GM12878 (cell line): ENCODE results near the gene CHST2. TPM values are rescaled to one million over a fixed set of nuclear protein-coding genes. Genes with fewer than 3 reads are reported as not detected.
A peak's percentile ranks its signal among the peaks of the same experiment; 100 is the strongest.

Source experiments
- ATAC-seq: fragments of 200-7000 bp; cut with Tn5 transposase; 3 replicates; pipeline ENCODE4 v1.9.1; 2020; ENCODE audit warnings: mild to moderate bottlenecking, moderate library complexity
- BruUV-seq: library from RNA; stranded (reverse); fragments of 400-500 nt; replicated peaks from 2 replicates; lab custom pipeline; 2021; lab: Mats Ljungman, UMichigan
- CTCF ChIA-PET: fragments of 300-600 bp; sonication (Branson Sonifier 250); formaldehyde crosslinking; extraction: SDS; loops from one replicate; lab custom pipeline; 2021; ENCODE audit warnings: inconsistent platforms; lab: Yijun Ruan, JAX
- POLR2A ChIA-PET: fragments of 350-600 bp; formaldehyde crosslinking; extraction: SDS; loops from one replicate; lab custom pipeline; 2021; ENCODE audit warnings: inconsistent platforms; lab: Charles Lee
- RAD21 ChIA-PET: fragments of 300-600 bp; sonication (Branson Sonifier 250); formaldehyde crosslinking; loops from one replicate; lab custom pipeline; 2023; ENCODE audit warnings: antibody characterized with exemption; ENCODE audit not compliant: unreplicated experiment; lab: Charles Lee
- SMC1A ChIA-PET: fragments of 300-600 bp; sonication (Branson Sonifier 250); formaldehyde crosslinking; loops from one replicate; lab custom pipeline; 2023; ENCODE audit not compliant: unreplicated experiment, uncharacterized antibody; lab: Charles Lee
- DNase-seq: peaks from one replicate; pipeline ENCODE4 v3.0.0-alpha.2; 2011; ENCODE audit warnings: low read depth, low spot score
- FAIRE-seq: peaks from 3 replicates; lab custom pipeline; 2011; peaks lifted over from hg19 to GRCh38; lab: Jason Lieb, UNC
- H2AFZ ChIP-seq: 2 replicates; pipeline ENCODE4 v1.6.0; 2011; ENCODE audit warnings: low read depth, low read length, control low read depth; ENCODE audit not compliant: control insufficient read depth
- H3K27ac ChIP-seq: 2 replicates; pipeline ENCODE4 v1.5.1; 2011; ENCODE audit warnings: control low read depth; ENCODE audit not compliant: control insufficient read depth, insufficient read depth
- H3K27me3 ChIP-seq, 2 experiments: replicated peaks in 1 of 2; 2 replicates each; pipeline versions ENCODE4 v1.6.0 to v1.6.1; 2011; ENCODE audit warnings: low read length in 1 of 2; ENCODE audit not compliant: control insufficient read depth in 2 of 2, insufficient read depth in 2 of 2
- H3K36me3 ChIP-seq, 2 experiments: 2 replicates each; pipeline ENCODE4 v1.5.1; 2011; ENCODE audit warnings: low read length in 1 of 2; ENCODE audit not compliant: control insufficient read depth in 2 of 2, insufficient read depth in 2 of 2
- H3K4me1 ChIP-seq: 2 replicates; pipeline ENCODE4 v1.6.1; 2011; ENCODE audit warnings: mild to moderate bottlenecking, low read length, moderate library complexity, mixed read lengths; ENCODE audit not compliant: control insufficient read depth, insufficient read depth
- H3K4me2 ChIP-seq: 2 replicates; pipeline ENCODE4 v1.6.0; 2011; ENCODE audit warnings: control low read depth; ENCODE audit not compliant: control insufficient read depth, insufficient read depth
- H3K4me3 ChIP-seq: fragments of 200-600 bp; sonication (generic); 2 replicates; pipeline ENCODE4 v1.5.1; 2016
- H3K79me2 ChIP-seq: 2 replicates; pipeline ENCODE4 v1.6.0; 2011; ENCODE audit warnings: low read length; ENCODE audit not compliant: control insufficient read depth, insufficient read depth
- H3K9ac ChIP-seq: 2 replicates; pipeline ENCODE4 v1.8.0; 2011; ENCODE audit warnings: low read length, control low read depth, mixed read lengths; ENCODE audit not compliant: control insufficient read depth, insufficient read depth
- H3K9me3 ChIP-seq: replicated peaks from 3 replicates; pipeline ENCODE4 v1.5.1; 2011; ENCODE audit warnings: mild to moderate bottlenecking, low read length; ENCODE audit not compliant: control insufficient read depth, insufficient read depth
- H4K20me1 ChIP-seq: 2 replicates; pipeline ENCODE4 v1.6.0; 2011; ENCODE audit not compliant: control insufficient read depth, insufficient read depth
- BRCA1 ChIP-seq: IDR thresholded peaks from 2 replicates; pipeline ENCODE4 v1.6.1; 2011; ENCODE audit warnings: low read depth, low read length, improper control_type of control experiment
- DPF2 ChIP-seq: fragments of 450-650 bp; IDR thresholded peaks from 2 replicates; pipeline ENCODE4 v1.6.1; 2017; ENCODE audit warnings: mild to moderate bottlenecking
- ESRRA ChIP-seq: IDR thresholded peaks from 2 replicates; pipeline ENCODE4 v1.6.1; 2012; ENCODE audit warnings: mild to moderate bottlenecking, low read length, improper control_type of control experiment
- MTA3 ChIP-seq: IDR thresholded peaks from 2 replicates; pipeline ENCODE4 v1.6.1; 2012; ENCODE audit warnings: low read length, inconsistent platforms, borderline replicate concordance
- MXI1 ChIP-seq: fragments of 150-350 bp; IDR thresholded peaks from 2 replicates; pipeline ENCODE4 v1.6.1; 2011; ENCODE audit warnings: low read depth, mild to moderate bottlenecking, inconsistent platforms, low read length, improper control_type of control experiment
- RUNX3 ChIP-seq: IDR thresholded peaks from 2 replicates; pipeline ENCODE4 v1.6.1; 2012; ENCODE audit warnings: low read length, inconsistent platforms
- SIX5 ChIP-seq: IDR thresholded peaks from 2 replicates; pipeline ENCODE4 v1.6.1; 2011; ENCODE audit warnings: mild to moderate bottlenecking, low read depth, low read length, moderate library complexity; ENCODE audit not compliant: severe bottlenecking
- SMAD1 ChIP-seq: fragments of 450-650 bp; IDR thresholded peaks from 2 replicates; pipeline ENCODE4 v1.6.1; 2018; ENCODE audit warnings: mild to moderate bottlenecking, low read depth; ENCODE audit not compliant: partially characterized antibody
- SREBF2 ChIP-seq: IDR thresholded peaks from 2 replicates; pipeline ENCODE4 v1.6.1; 2012; ENCODE audit warnings: mild to moderate bottlenecking, low read length
- WGBS: methylation state at CpG from one replicate; pipeline ENCODE4 v1.1.6; 2016; ENCODE audit warnings: low lambda C conversion rate; ENCODE audit not compliant: insufficient replicate concordance, insufficient coverage; ENCODE audit errors: missing lambda C conversion rate; 5-methylcytosine and 5-hydroxymethylcytosine counted together
- in situ Hi-C: fragments of 300-500 bp; cut with MboI; formaldehyde crosslinking; loops from 9 replicates; pipeline ENCODE4 v1.14.3; 2018; ENCODE audit warnings: mixed read lengths
- intact Hi-C: fragments of 100-400 bp; cut with micrococcal nuclease; formaldehyde crosslinking; loops from one replicate; pipeline ENCODE4 v1.14.2; 2022; ENCODE audit not compliant: unreplicated experiment
- polyA plus RNA-seq, 11 experiments: library from polyadenylated mRNA; depleted of rRNA in 4 of 11; unstranded in 6 of 11; stranded (reverse) in 5 of 11; fragments of >200 nt; fragmentation: Nextera tagmentation in 4 of 11; fragmentation: Illumina TruSeq in 1 of 11; extraction: Ambion mirVana in 4 of 11; extraction: Trizol in 1 of 11; gene quantifications; 1 replicate in 1 of 11; 2 replicates in 10 of 11; pipeline versions ENCODE4 v1.2.1 to v1.2.3, GENCODE V29; 2011 to 2016; ENCODE audit warnings: inconsistent platforms in 2 of 11, missing spikeins in 2 of 11, low read depth in 1 of 11
- total RNA-seq, 4 experiments: library from RNA; depleted of rRNA in 3 of 4; stranded (reverse); fragments of >200 nt in 3 of 4; fragmentation: Illumina TruSeq in 1 of 4; extraction: Trizol in 1 of 4; gene quantifications; 2 replicates each; pipeline versions ENCODE4 v1.2.1 to v1.2.3, GENCODE V29; 2013 to 2021

CHST2 gene
- total and polyA plus RNA-seq, 10 of the 15 experiments (the other 5 are each of a cell fraction or from before 2014, with no cell fraction given) = 1.6 to 37.2 (median 8.8) TPM

GRCh38 chr3:143170074-143170473 lies 50.5 kb downstream of the CHST2 start:
- Histone ChIP-seq H3K4me2 (peak overlapping the region; percentile 12; the same call in 1 of the 2 replicates), H3K9ac (no peak overlapping the region), H3K36me3 (no peaks in the 10 kb centered on the region), H3K4me1 (peaks cover 45% of the 10 kb centered on the region), H3K27ac (peak overlapping the region; percentile 82), H3K27me3 (no peaks in the 10 kb centered on the region), H3K9me3 (peaks cover 10% of the 10 kb centered on the region; the same call in 2 of the 3 replicates), H2AFZ (peak overlapping the region; percentile 31), H4K20me1 (no peaks in the 10 kb centered on the region), H3K4me3 (no peak overlapping the region), H3K79me2 (no peaks in the 10 kb centered on the region)
- WGBS = 60% methylated on average over 6 of the region's 6 CpGs
- in situ Hi-C loops = no loop called here
- CTCF ChIA-PET = interaction anchor here (0.6 to 1.4 kb wide), 2 partner anchors 10 to 475 kb away, joined by 3 to 4 read pairs; no protein-coding TSS in a partner anchor
- RAD21 ChIA-PET = interaction anchor here (0.9 to 2.9 kb wide), 4 partner anchors 18 to 129 kb away, joined by 3 to 17 read pairs (median 8); no protein-coding TSS in a partner anchor
- SMC1A ChIA-PET = interaction anchor here (1.1 to 5.9 kb wide), 8 partner anchors 12 to 114 kb away, joined by 3 to 39 read pairs (median 8); no protein-coding TSS in a partner anchor
- FAIRE-seq (no peak), DNase-seq (no peak), ATAC-seq (no peak)
- intact Hi-C loops = loop anchor here (5.0 kb wide), 1 partner anchor 48 kb away; no protein-coding TSS in a partner anchor
- no TSS peak for BruUV-seq
- POLR2A ChIA-PET = no interaction called here
- no peak for TF ChIP-seq MTA3
- TF ChIP-seq RUNX3 = 0 out of 2 replicates have a peak, but pooled peaks have one; percentile 26
- TF ChIP-seq SIX5 = no peak
- no peak for TF ChIP-seq SREBF2
- TF ChIP-seq BRCA1 = no peak

DNA sequence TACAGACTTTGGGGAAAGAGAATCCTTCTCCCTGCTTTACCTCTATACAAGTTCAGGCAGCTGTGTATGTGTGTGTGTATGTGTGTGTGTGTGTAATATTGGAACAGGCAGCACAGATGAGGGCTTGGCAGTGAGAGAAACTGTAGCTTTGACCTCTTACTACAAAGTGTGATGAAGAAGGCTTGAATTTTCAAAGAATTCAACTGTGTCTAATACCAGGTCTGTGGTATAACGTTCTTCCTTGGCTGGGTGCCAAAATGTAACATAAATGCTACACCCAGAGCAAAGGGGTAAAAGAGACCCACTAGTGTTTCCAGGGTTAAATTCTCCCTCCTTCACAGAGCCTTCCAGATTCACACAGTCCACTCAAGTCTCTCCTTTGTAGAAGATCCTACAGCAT lies 51.1 kb downstream of the CHST2 start:
- no peaks in the 10 kb centered on the region for H3K27me3 ChIP-seq
- peak overlapping the region; percentile 45; the same call in 1 of the 2 replicates for H3K9ac ChIP-seq
- intact Hi-C loops (loop anchor here (5.0 kb wide), 1 partner anchor 48 kb away; no protein-coding TSS in a partner anchor), in situ Hi-C loops (no loop called here)
- peak overlapping the region; percentile 31 for H2AFZ ChIP-seq
- H3K9me3 ChIP-seq = peaks cover 10% of the 10 kb centered on the region; the same call in 2 of the 3 replicates
- FAIRE-seq (no peak), DNase-seq (no peak), ATAC-seq (peak; percentile 41)
- ChIA-PET CTCF (interaction anchor here (1.2 to 1.5 kb wide), 3 partner anchors 11 to 50 kb away, joined by 4 read pairs; no protein-coding TSS in a partner anchor), SMC1A (interaction anchor here (0.5 to 5.9 kb wide), 11 partner anchors 8 to 474 kb away, joined by 3 to 39 read pairs (median 4); no protein-coding TSS in a partner anchor), RAD21 (interaction anchor here (0.9 to 2.9 kb wide), 7 partner anchors 17 to 130 kb away, joined by 3 to 17 read pairs (median 4); no protein-coding TSS in a partner anchor), POLR2A (interaction anchor here (1.5 kb wide), 1 partner anchor 15 kb away, joined by 5 read pairs; no protein-coding TSS in a partner anchor)
- no peaks in the 10 kb centered on the region for H4K20me1 ChIP-seq
- TSS peak; percentile 79 for BruUV-seq
- H3K36me3 ChIP-seq = no peaks in the 10 kb centered on the region
- TF ChIP-seq ESRRA = no peak
- TF ChIP-seq MXI1 = 0 out of 2 replicates have a peak, but pooled peaks have one; percentile 22
- TF ChIP-seq SMAD1 = peak; percentile 82
- TF ChIP-seq DPF2 = 0 out of 2 replicates have a peak, but pooled peaks have one; percentile 5
- H3K4me2 ChIP-seq = peak overlapping the region; percentile 74
- H3K27ac ChIP-seq = peak overlapping the region; percentile 82
- no peaks in the 10 kb centered on the region for H3K79me2 ChIP-seq
- 0% methylated on average over 1 of the region's 1 CpG for WGBS
- no peak overlapping the region for H3K4me3 ChIP-seq
- H3K4me1 ChIP-seq = peaks cover 39% of the 10 kb centered on the region
